Fibroblast of villous mesenchyme (primary cell): ENCODE measurements around the gene RPTOR. TPM values are rescaled to one million over a fixed set of nuclear protein-coding genes. Genes with fewer than 3 reads are reported as not detected.

Experiments used
- DNase-seq: peaks from one replicate; pipeline ENCODE4 v3.0.0-alpha.2; 2010; ENCODE audit warnings: low read depth
- H3K4me3 ChIP-seq: 2 replicates; pipeline ENCODE4 v1.5.1; 2011; ENCODE audit warnings: low read depth, mild to moderate bottlenecking, low read length
- total RNA-seq: library from RNA; depleted of rRNA; stranded (reverse); fragments of >200 nt; gene quantifications from 2 replicates; pipeline ENCODE4 v1.2.3, GENCODE V29; 2012
- TF ChIP-seq, protein P1 (sequence below): IDR thresholded peaks from 2 replicates; pipeline ENCODE4 v1.5.1; 2012; ENCODE audit warnings: low read depth, mild to moderate bottlenecking, low read length; ENCODE audit not compliant: insufficient read depth

Gene RPTOR
- total RNA-seq, 1 donor, result 35.8 TPM

DNA sequence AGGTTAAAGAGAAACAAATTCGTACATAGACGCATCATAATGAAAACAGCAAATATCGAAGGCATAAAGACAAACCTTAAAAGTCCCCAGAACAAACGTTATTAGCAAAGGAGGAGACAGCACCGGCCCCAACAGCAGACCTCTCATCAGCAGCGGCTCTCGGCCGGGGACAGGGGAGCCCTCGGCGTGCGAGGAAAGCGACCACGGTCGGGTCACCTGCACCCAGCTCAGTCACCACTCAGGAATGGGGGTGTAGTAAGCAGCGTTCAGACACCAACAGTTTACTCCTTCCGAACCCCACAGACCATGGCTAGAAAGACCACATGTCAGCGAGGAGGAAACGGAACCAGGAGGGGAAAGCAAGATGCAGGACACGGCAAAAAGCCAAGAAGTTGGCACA lies 337.7 kb downstream of the RPTOR start:
- TF ChIP-seq, protein P1, sequence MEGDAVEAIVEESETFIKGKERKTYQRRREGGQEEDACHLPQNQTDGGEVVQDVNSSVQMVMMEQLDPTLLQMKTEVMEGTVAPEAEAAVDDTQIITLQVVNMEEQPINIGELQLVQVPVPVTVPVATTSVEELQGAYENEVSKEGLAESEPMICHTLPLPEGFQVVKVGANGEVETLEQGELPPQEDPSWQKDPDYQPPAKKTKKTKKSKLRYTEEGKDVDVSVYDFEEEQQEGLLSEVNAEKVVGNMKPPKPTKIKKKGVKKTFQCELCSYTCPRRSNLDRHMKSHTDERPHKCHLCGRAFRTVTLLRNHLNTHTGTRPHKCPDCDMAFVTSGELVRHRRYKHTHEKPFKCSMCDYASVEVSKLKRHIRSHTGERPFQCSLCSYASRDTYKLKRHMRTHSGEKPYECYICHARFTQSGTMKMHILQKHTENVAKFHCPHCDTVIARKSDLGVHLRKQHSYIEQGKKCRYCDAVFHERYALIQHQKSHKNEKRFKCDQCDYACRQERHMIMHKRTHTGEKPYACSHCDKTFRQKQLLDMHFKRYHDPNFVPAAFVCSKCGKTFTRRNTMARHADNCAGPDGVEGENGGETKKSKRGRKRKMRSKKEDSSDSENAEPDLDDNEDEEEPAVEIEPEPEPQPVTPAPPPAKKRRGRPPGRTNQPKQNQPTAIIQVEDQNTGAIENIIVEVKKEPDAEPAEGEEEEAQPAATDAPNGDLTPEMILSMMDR, result no peak
- DNase-seq, result no peak
- no peak overlapping the region for H3K4me3 ChIP-seq

DNA sequence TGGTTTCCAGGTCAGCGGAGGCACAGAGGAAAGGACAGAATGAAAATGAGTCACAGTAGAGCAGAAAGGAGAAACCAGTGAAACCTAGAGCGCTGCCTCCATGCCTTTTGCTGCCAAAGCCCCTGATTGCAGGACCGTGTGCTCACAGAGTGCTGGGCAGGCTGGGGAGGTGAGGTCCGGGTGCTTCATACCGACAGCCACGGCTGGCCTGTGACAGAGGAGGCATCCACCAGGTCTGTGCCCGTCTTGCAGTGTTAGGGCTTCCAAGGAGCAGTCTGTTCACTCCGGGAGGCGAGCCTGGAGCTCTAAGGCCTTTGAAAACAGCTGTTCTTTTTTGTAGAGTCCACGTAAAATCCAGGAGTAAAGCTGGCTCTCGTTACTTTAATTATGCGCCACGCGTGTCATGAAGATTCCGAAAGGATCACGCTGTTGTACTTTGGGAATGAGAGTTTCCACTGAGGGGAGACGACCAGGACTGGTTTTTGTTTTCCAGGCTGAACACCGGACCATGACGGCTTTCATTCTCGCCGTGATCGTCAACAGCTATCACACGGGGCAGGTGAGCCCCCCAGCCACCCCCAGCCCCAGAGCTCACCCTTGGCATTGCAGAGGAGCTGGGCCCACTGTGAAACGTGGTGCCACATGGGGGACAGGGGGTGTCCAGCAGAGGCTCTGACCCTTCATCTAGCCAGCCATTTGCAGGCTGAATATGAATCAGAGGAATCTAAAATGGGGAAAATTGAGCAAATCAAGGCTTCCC lies 338.5 kb downstream of the RPTOR start:
- TF ChIP-seq, protein P1, result no peak
- no peak overlapping the region for H3K4me3 ChIP-seq
- DNase-seq, result no peak

DNA sequence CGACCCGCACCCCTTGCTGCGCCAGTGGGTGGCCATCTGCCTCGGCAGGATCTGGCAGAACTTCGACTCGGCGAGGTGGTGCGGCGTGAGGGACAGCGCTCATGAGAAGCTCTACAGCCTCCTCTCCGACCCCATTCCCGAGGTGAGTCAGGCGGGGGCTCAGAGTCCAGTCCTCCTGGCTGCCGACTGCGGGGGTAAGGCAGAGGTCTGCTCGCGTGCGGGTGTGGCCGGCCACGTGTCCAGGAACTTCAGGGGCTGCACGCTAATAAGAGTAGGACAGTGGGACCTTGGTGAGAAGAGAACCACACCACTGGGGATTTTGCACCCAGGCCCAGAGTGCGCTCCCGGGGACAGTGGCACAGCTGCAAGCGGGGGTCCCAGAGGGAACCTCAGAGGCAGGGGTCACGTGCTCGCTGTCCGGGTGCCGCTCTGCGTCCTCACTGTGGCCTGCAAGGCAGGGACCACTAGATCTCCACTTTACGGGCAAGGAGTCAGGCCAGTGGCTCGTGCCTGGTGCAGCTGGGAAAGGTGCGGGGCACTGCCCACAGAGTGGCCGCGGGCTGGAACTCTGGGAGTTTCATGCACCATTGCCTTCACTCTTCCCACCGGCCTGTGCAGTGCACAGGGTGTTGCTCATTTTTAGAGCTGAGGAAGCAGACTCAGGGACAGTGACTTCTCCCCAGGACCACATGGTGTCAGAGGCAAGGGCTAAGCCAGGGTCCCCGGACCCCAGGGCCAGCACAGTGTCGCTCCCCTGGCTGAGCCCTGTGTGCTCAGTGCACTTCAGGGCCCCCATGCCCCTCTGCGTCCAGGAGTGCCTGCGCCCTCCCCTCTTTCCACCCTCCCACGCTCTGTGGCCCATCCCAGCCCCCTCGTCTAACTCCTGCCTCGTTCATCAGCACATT lies 339.4 kb downstream of the RPTOR start:
- TF ChIP-seq, protein P1, result no peak
- no peak for DNase-seq

GRCh38 chr17:80884811-80885210 lies 340.2 kb downstream of the RPTOR start:
- no peak overlapping the region for H3K4me3 ChIP-seq
- TF ChIP-seq, protein P1, result no peak
- DNase-seq, result no peak

More for the DNA sequence above, 339.4 kb downstream of the RPTOR start:
- no peak overlapping the region for H3K4me3 ChIP-seq

GRCh38 chr17:80885947-80886582 lies 341.4 kb downstream of the RPTOR start:
- no peak overlapping the region for H3K4me3 ChIP-seq
- TF ChIP-seq, protein P1, result no peak
- no peak for DNase-seq

GRCh38 chr17:80886641-80887573 lies 342.3 kb downstream of the RPTOR start:
- H3K4me3 ChIP-seq, result no peak overlapping the region
- no peak for DNase-seq
- TF ChIP-seq, protein P1, result no peak
